Measurements from ENCODE around the gene ABI1. TPM values are rescaled to one million over a fixed set of nuclear protein-coding genes. Genes with fewer than 3 reads are reported as not detected.

The ABI1 gene
- total RNA-seq, 1 experiment from 2014 or later = 95.8 TPM

DNA sequence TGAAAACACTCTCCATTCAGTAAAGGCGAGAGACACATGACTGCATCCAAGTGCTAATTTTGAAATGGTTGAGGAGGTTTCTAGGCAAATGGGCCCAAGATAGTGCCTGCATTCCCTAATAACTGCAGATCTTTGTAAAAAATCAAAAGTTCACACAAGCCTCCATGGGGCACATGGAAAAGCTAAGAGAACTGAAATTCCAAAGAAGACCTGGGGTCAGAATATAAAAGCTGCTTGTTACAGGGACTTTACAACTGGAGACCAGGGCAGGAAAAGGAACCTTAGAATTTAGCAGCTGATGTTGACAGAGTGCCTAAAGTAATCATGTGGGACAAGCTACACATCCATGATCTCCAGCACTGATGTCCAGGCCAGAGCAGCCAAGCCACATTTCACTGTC, 10.0 kb upstream of the ABI1 start:
- TF ChIP-seq, protein P1, sequence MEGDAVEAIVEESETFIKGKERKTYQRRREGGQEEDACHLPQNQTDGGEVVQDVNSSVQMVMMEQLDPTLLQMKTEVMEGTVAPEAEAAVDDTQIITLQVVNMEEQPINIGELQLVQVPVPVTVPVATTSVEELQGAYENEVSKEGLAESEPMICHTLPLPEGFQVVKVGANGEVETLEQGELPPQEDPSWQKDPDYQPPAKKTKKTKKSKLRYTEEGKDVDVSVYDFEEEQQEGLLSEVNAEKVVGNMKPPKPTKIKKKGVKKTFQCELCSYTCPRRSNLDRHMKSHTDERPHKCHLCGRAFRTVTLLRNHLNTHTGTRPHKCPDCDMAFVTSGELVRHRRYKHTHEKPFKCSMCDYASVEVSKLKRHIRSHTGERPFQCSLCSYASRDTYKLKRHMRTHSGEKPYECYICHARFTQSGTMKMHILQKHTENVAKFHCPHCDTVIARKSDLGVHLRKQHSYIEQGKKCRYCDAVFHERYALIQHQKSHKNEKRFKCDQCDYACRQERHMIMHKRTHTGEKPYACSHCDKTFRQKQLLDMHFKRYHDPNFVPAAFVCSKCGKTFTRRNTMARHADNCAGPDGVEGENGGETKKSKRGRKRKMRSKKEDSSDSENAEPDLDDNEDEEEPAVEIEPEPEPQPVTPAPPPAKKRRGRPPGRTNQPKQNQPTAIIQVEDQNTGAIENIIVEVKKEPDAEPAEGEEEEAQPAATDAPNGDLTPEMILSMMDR (IDR thresholded peaks at IDR 0.05; ENCODE audit: insufficient read depth in 1 of 2, low read depth in 1 of 2, low read length in 1 of 2, severe bottlenecking in 1 of 2, unreplicated experiment in 1 of 2) = no peak
- H3K27ac Mint-ChIP-seq (ENCODE audit: unreplicated experiment) = no peak overlapping the region
- no peaks in the 10 kb centered on the region for H3K36me3 Mint-ChIP-seq (ENCODE audit: insufficient read depth, unreplicated experiment)
- no TSS peak for BruUV-seq (replicated peaks)
- peaks cover 6% of the 10 kb centered on the region for H3K27me3 Mint-ChIP-seq (ENCODE audit: insufficient read depth, unreplicated experiment)
- Histone ChIP-seq H3K36me3 (ENCODE audit: control insufficient read depth, insufficient read depth, low read length) (no peaks in the 10 kb centered on the region), H3K9me3 (no peaks in the 10 kb centered on the region), H3K4me1 (no peaks in the 10 kb centered on the region), H3K4me3 (ENCODE audit: low read depth, low read length) (no peak overlapping the region), H3K27me3 (replicated peaks; ENCODE audit: control insufficient read depth, insufficient read depth, low read length) (no peaks in the 10 kb centered on the region)
- H3K4me3 Mint-ChIP-seq (ENCODE audit: unreplicated experiment) = no peak overlapping the region
- no peaks in the 10 kb centered on the region for H3K4me1 Mint-ChIP-seq (ENCODE audit: low read depth, unreplicated experiment)
- no peaks in the 10 kb centered on the region for H3K9me3 Mint-ChIP-seq (ENCODE audit: unreplicated experiment)
- ChIA-PET CTCF (interaction anchor here (0.8 kb wide), 1 partner anchor 145 kb away, joined by 3 read pairs; no protein-coding TSS in a partner anchor), POLR2A (no interaction called here)
- DNase-seq = no peak
- intact Hi-C loops (cut with micrococcal nuclease; ENCODE audit: unreplicated experiment) = no loop called here

DNA sequence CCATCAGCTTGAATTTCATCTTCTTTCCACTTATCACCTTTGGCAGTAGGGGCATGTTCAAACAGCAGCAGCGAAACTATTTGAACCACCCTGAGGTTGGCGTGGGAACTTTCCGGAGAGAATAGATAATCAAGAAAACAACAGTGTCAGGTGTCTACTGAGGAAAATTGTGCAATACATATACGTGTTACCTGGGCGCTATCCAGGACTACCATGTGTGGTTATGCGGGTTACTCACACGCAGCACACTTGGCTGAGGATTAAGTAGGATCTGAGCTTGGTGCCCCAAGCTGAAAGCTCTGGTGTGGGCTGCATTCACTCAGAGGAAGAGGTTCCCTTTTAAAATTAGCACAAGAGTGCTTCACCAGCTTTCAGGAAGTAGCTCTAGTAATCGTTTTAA, 8.8 kb upstream of the ABI1 start:
- no peaks in the 10 kb centered on the region for H3K4me1 ChIP-seq
- H3K27ac Mint-ChIP-seq (ENCODE audit: unreplicated experiment) = no peak overlapping the region
- no peaks in the 10 kb centered on the region for H3K9me3 Mint-ChIP-seq (ENCODE audit: unreplicated experiment)
- H3K36me3 ChIP-seq (ENCODE audit: control insufficient read depth, insufficient read depth, low read length) = no peaks in the 10 kb centered on the region
- no peaks in the 10 kb centered on the region for H3K27me3 ChIP-seq (replicated peaks; ENCODE audit: control insufficient read depth, insufficient read depth, low read length)
- intact Hi-C loops (cut with micrococcal nuclease; ENCODE audit: unreplicated experiment) = no loop called here
- no peak overlapping the region for H3K4me3 ChIP-seq (ENCODE audit: low read depth, low read length)
- no peak overlapping the region for H3K4me3 Mint-ChIP-seq (ENCODE audit: unreplicated experiment)
- TF ChIP-seq, protein P1 (IDR thresholded peaks at IDR 0.05; ENCODE audit: insufficient read depth in 1 of 2, low read depth in 1 of 2, low read length in 1 of 2, severe bottlenecking in 1 of 2, unreplicated experiment in 1 of 2) = no peak
- DNase-seq = no peak
- CTCF ChIA-PET = interaction anchor here (1.2 kb wide), 1 partner anchor 8 kb away, joined by 6 read pairs; the partner anchor contains the start of gene ABI1
- no peaks in the 10 kb centered on the region for H3K36me3 Mint-ChIP-seq (ENCODE audit: insufficient read depth, unreplicated experiment)
- H3K27me3 Mint-ChIP-seq (ENCODE audit: insufficient read depth, unreplicated experiment) = peaks cover 6% of the 10 kb centered on the region
- H3K9me3 ChIP-seq = no peaks in the 10 kb centered on the region
- H3K4me1 Mint-ChIP-seq (ENCODE audit: low read depth, unreplicated experiment) = no peaks in the 10 kb centered on the region
- POLR2A ChIA-PET = no interaction called here
- BruUV-seq (replicated peaks) = no TSS peak

DNA sequence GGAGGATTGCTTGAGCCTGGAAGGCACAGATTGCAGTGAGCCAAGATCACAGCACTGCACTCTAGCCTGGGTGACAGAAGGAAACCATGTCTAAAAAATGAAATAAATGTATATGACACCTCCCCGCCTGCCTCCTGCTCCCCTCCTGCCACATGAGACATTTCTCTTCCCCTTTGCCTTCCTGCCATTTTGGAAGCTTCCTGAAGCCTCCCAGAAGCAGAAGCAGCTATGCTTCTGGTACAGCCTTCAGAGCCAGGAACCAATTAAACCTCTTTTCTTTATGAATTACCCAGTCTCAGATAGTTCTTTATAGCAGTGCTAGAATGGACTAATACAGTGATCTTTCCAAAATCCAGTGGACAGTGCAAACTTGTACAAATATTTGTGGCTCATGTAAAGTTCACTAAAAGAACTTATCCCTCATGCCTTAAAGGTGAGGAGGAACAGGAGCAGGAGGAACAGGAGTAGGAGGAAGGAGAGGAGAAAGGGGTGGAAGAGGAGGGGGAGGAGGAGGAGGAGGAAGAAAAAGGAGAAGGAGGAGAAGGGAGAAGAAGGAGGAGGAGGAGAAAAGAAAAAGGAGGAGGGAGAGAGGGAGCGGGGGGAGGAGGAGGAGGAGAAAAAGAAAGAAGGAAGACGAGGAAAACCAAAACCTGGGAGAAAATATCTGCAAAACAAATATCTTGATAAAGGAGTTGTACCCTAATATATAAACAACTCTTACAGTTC, 2.8 kb upstream of the ABI1 start:
- no TSS peak for BruUV-seq (replicated peaks)
- H3K4me3 ChIP-seq (ENCODE audit: low read depth, low read length) = no peak overlapping the region
- no peak for DNase-seq
- H3K36me3 ChIP-seq (ENCODE audit: control insufficient read depth, insufficient read depth, low read length) = no peaks in the 10 kb centered on the region
- Mint-ChIP-seq H3K4me1 (ENCODE audit: low read depth, unreplicated experiment) (peaks cover 17% of the 10 kb centered on the region), H3K36me3 (ENCODE audit: insufficient read depth, unreplicated experiment) (peaks cover 13% of the 10 kb centered on the region), H3K27ac (ENCODE audit: unreplicated experiment) (no peak overlapping the region), H3K9me3 (ENCODE audit: unreplicated experiment) (no peaks in the 10 kb centered on the region), H3K4me3 (ENCODE audit: unreplicated experiment) (no peak overlapping the region), H3K27me3 (ENCODE audit: insufficient read depth, unreplicated experiment) (no peaks in the 10 kb centered on the region)
- no peaks in the 10 kb centered on the region for H3K9me3 ChIP-seq
- POLR2A ChIA-PET = no interaction called here
- CTCF ChIA-PET = no interaction called here
- TF ChIP-seq, protein P1 (IDR thresholded peaks at IDR 0.05; ENCODE audit: insufficient read depth in 1 of 2, low read depth in 1 of 2, low read length in 1 of 2, severe bottlenecking in 1 of 2, unreplicated experiment in 1 of 2) = no peak
- intact Hi-C loops (cut with micrococcal nuclease; ENCODE audit: unreplicated experiment) = no loop called here
- peaks cover 9% of the 10 kb centered on the region for H3K4me1 ChIP-seq
- H3K27me3 ChIP-seq (replicated peaks; ENCODE audit: control insufficient read depth, insufficient read depth, low read length) = no peaks in the 10 kb centered on the region

Measured in Caco-2 (cell line).